Esophagus muscularis mucosa (tissue), 4 donors: Measurements from ENCODE around the gene SUMO2. TPM values are rescaled to one million over a fixed set of nuclear protein-coding genes. Genes with fewer than 3 reads are reported as not detected.
"Not testable (repeated sequence)": the region's sequence is repeated elsewhere in the genome, so short reads cannot be mapped to it uniquely, and the experiment has no call there.

ENCODE experiments used
- DNase-seq: peaks from one replicate; pipeline ENCODE4 v3.0.0-alpha.2; 2017; ENCODE audit errors: extremely low spot score
- H3K27ac ChIP-seq, 4 donors: fragments of 200-600 bp; sonication (generic); replicated peaks in 1 of 4; 1 replicate in 3 of 4; 2 replicates in 1 of 4; pipeline ENCODE4 v1.5.1; 2016 to 2019; ENCODE audit warnings: mild to moderate bottlenecking in 1 of 4
- H3K27me3 ChIP-seq, 4 donors: fragments of 200-600 bp; sonication (generic); one replicate each; pipeline versions ENCODE4 v1.5.1 to v1.6.0; 2016 to 2019
- H3K36me3 ChIP-seq, 4 donors: fragments of 200-600 bp; sonication (generic); one replicate each; pipeline ENCODE4 v1.5.1; 2016 to 2019
- H3K4me1 ChIP-seq, 4 donors: fragments of 200-600 bp; sonication (generic); one replicate each; pipeline ENCODE4 v1.5.1; 2016 to 2019
- H3K4me3 ChIP-seq, 4 donors: fragments of 200-600 bp; sonication (generic); 1 replicate in 2 of 4; 2 replicates in 2 of 4; pipeline ENCODE4 v1.5.1; 2016 to 2019; ENCODE audit warnings: mild to moderate bottlenecking in 4 of 4, moderate library complexity in 1 of 4
- H3K9me3 ChIP-seq, 4 donors: fragments of 200-600 bp; sonication (generic); 1 replicate in 3 of 4; 2 replicates in 1 of 4; pipeline ENCODE4 v1.5.1; 2016 to 2019
- CTCF ChIP-seq, 3 experiments: fragments of 200-600 bp in 2 of 3; fragments of 450-650 bp in 1 of 3; sonication (generic) in 2 of 3; IDR thresholded peaks; one replicate each; pipeline ENCODE4 v1.5.1; 2017 to 2019; ENCODE audit warnings: antibody characterized with exemption in 3 of 3, mild to moderate bottlenecking in 2 of 3, moderate library complexity in 1 of 3
- EP300 ChIP-seq: sonication (generic); formaldehyde crosslinking; IDR thresholded peaks from one replicate; pipeline ENCODE4 v1.6.1; 2017; ENCODE audit warnings: antibody characterized with exemption
- POLR2A ChIP-seq: fragments of 450-650 bp; IDR thresholded peaks from one replicate; pipeline ENCODE4 v1.6.1; 2017; ENCODE audit warnings: antibody characterized with exemption, moderate library complexity, mild to moderate bottlenecking, low read depth
- POLR2AphosphoS5 ChIP-seq, 2 donors: sonication (generic); formaldehyde crosslinking; IDR thresholded peaks; one replicate each; pipeline ENCODE4 v1.6.1; 2017; ENCODE audit warnings: antibody characterized with exemption in 2 of 2
- WGBS: methylation state at CpG from one replicate; pipeline ENCODE4 v1.1.5; 2018; 5-methylcytosine and 5-hydroxymethylcytosine counted together
- intact Hi-C: fragments of 100-400 bp; cut with DNase I; formaldehyde crosslinking; loops from one replicate; pipeline ENCODE4 v1.15.1; 2023
- total RNA-seq, 4 donors: library from RNA; depleted of rRNA; stranded (reverse); fragments of >200 nt; gene quantifications; one replicate each; pipeline versions ENCODE4 v1.1.0 to v1.2.1, GENCODE V29; 2016

Gene SUMO2
- total RNA-seq, 4 donors from 2014 or later = 64.4 to 101 (median 80.0) TPM

- peaks cover 19 to 36% (median 28%) of the 10 kb centered on the region in 4 donors for H3K4me1 ChIP-seq
- intact Hi-C loops = no loop called here
- no peaks in the 10 kb centered on the region for H3K27me3 ChIP-seq
- TF ChIP-seq CTCF (IDR thresholded peaks at IDR 0.05) = no peak
- TF ChIP-seq EP300 = no peak
- no peak for TF ChIP-seq POLR2AphosphoS5 (IDR thresholded peaks at IDR 0.05)
- TF ChIP-seq POLR2A = no peak
- 89% methylated on average over 9 of the region's 9 CpGs for WGBS
- DNase-seq = no peak
- no peaks in the 10 kb centered on the region for H3K9me3 ChIP-seq
- H3K4me3 ChIP-seq = no peak overlapping the region
- H3K36me3 ChIP-seq = peaks cover 29 to 49% (median 39%) of the 10 kb centered on the region in 4 donors
- no peak overlapping the region for H3K27ac ChIP-seq
Observed at GRCh38 chr17:75208161-75208560, 25.4 kb upstream of the SUMO2 start.

GRCh38 chr17:75207760-75208159 lies 25.0 kb upstream of the SUMO2 start:
- Histone ChIP-seq H3K27ac (no peak overlapping the region), H3K4me1 (peaks cover 19 to 36% (median 28%) of the 10 kb centered on the region in 4 donors), H3K4me3 (no peak overlapping the region), H3K27me3 (no peaks in the 10 kb centered on the region), H3K36me3 (peaks cover 26 to 45% (median 35%) of the 10 kb centered on the region in 4 donors), H3K9me3 (no peaks in the 10 kb centered on the region)
- DNase-seq = no peak
- intact Hi-C loops = no loop called here
- TF ChIP-seq CTCF (IDR thresholded peaks at IDR 0.05) (no peak), EP300 (no peak), POLR2A (no peak), POLR2AphosphoS5 (IDR thresholded peaks at IDR 0.05) (no peak)
- WGBS = 89% methylated on average over 9 of the region's 12 CpGs

GRCh38 chr17:75207050-75207407 lies 24.3 kb upstream of the SUMO2 start:
- H3K27ac ChIP-seq, H3K27me3 ChIP-seq, DNase-seq, H3K9me3 ChIP-seq, intact Hi-C loops: not testable (repeated sequence)
- 81% methylated on average over 8 of the region's 8 CpGs for WGBS
- Histone ChIP-seq H3K4me1 (peaks cover 19 to 36% (median 28%) of the 10 kb centered on the region in 4 donors), H3K36me3 (peaks cover 21 to 37% (median 29%) of the 10 kb centered on the region in 4 donors), H3K4me3 (peak overlapping the region in 3 of 4 donors; percentile 75 to 91 (median 88))

DNA sequence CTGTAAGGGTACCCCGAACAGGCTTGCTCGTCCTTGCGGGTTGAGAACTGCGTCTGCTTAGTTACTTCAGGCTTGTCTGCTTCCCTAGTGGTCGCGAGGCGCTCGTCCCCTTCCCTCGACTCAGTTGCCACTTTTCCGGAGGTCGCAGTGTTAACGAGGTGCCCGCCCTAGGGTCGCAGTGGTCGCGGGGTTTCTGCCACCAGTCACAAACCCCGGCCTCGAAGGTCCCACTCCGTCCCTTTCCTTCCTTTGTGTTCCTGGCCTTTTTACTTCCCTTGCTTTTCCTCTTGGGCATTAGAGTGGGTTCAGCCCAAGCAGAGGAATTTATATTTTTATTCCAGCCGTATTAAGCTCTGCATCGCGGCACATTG lies 23.0 kb upstream of the SUMO2 start:
- H3K27me3 ChIP-seq = no peaks in the 10 kb centered on the region
- under 1% methylated on average over 20 of the region's 22 CpGs for WGBS
- DNase-seq = no peak
- peaks cover 19 to 36% (median 28%) of the 10 kb centered on the region in 4 donors for H3K4me1 ChIP-seq
- H3K4me3 ChIP-seq = peak overlapping the region; percentile 71 to 91 (median 82)
- H3K36me3 ChIP-seq = peaks cover 10 to 25% (median 20%) of the 10 kb centered on the region in 4 donors
- H3K9me3 ChIP-seq = no peaks in the 10 kb centered on the region
- intact Hi-C loops = loop anchor here (2.0 kb wide), 1 partner anchor 91 kb away; no protein-coding TSS in a partner anchor
- TF ChIP-seq CTCF (IDR thresholded peaks at IDR 0.05) (no peak), POLR2A (no peak), POLR2AphosphoS5 (IDR thresholded peaks at IDR 0.05) (no peak), EP300 (no peak)
- peak overlapping the region; percentile 90 to 95 (median 94) for H3K27ac ChIP-seq

GRCh38 chr17:75205037-75205792 lies 22.5 kb upstream of the SUMO2 start, which contains the start of gene NUP85:
NUP85 (plus strand) TSS chr17:75205679; CDS start chr17:75205762, 83 bp downstream.
- H3K9me3 ChIP-seq = no peaks in the 10 kb centered on the region
- intact Hi-C loops = loop anchor here (2.0 kb wide), 1 partner anchor 90 kb away; no protein-coding TSS in a partner anchor
- peak within 1 kb of the TSS; percentile 71 to 91 (median 82) for H3K4me3 ChIP-seq
- no peaks in the 10 kb centered on the region for H3K27me3 ChIP-seq
- peak within 1 kb of the TSS; percentile 90 to 95 (median 94) for H3K27ac ChIP-seq
- WGBS = 0% methylated on average over 25 of the region's 57 CpGs
- peak in 1 of 3 experiments; percentile 18 for TF ChIP-seq CTCF (IDR thresholded peaks at IDR 0.05)
- no peak for TF ChIP-seq POLR2A
- TF ChIP-seq EP300 = no peak
- TF ChIP-seq POLR2AphosphoS5 (IDR thresholded peaks at IDR 0.05) = peak; percentile 88 to 94
- H3K4me1 ChIP-seq = peaks cover 19 to 36% (median 28%) of the 10 kb centered on the region in 4 donors
- peak; percentile 98 for DNase-seq
- peaks cover 5 to 19% (median 16%) of the 10 kb centered on the region in 4 donors for H3K36me3 ChIP-seq
